CD14-positive monocyte (primary cell): ENCODE results near the gene SPATA25. TPM values are rescaled to one million over a fixed set of nuclear protein-coding genes. Genes with fewer than 3 reads are reported as not detected.
A peak's percentile ranks its signal among the peaks of the same experiment; 100 is the strongest.

Experiments
- DNase-seq, 3 donors: peaks; one replicate each; pipeline ENCODE4 v3.0.0-alpha.2; 2011 to 2022
- H2AFZ ChIP-seq: 2 replicates; pipeline ENCODE4 v1.6.0; 2012; ENCODE audit warnings: mild to moderate bottlenecking, low read depth, low read length, inconsistent platforms; ENCODE audit not compliant: insufficient read depth, poor library complexity, severe bottlenecking
- H3K27ac ChIP-seq, 2 donors: 1 replicate in 1 of 2; 2 replicates in 1 of 2; pipeline ENCODE4 v1.5.1; 2012 to 2013; ENCODE audit warnings: low read length in 2 of 2, control low read depth in 1 of 2, inconsistent platforms in 1 of 2, low read depth in 1 of 2, mild to moderate bottlenecking in 1 of 2
- H3K27me3 ChIP-seq, 2 donors: one replicate each; pipeline versions ENCODE4 v1.6.0 to v1.6.1; 2011 to 2013; ENCODE audit warnings: low read length in 2 of 2; ENCODE audit not compliant: control insufficient read depth in 2 of 2, insufficient read depth in 2 of 2
- H3K36me3 ChIP-seq, 2 donors: replicated peaks in 1 of 2; 1 replicate in 1 of 2; 2 replicates in 1 of 2; pipeline versions ENCODE4 v1.5.1 to v1.6.1; 2012 to 2013; ENCODE audit warnings: low read length in 2 of 2, control low read depth in 1 of 2, inconsistent platforms in 1 of 2, mild to moderate bottlenecking in 1 of 2; ENCODE audit not compliant: insufficient read depth in 2 of 2, control insufficient read depth in 1 of 2
- H3K4me1 ChIP-seq, 2 donors: 1 replicate in 1 of 2; 2 replicates in 1 of 2; pipeline versions ENCODE4 v1.5.1 to v1.6.1; 2012 to 2013; ENCODE audit warnings: low read length in 2 of 2, control low read depth in 1 of 2, inconsistent platforms in 1 of 2, mild to moderate bottlenecking in 1 of 2, moderate library complexity in 1 of 2; ENCODE audit not compliant: insufficient read depth in 2 of 2, control insufficient read depth in 1 of 2
- H3K4me2 ChIP-seq: replicated peaks from 2 replicates; pipeline ENCODE3; 2012; ENCODE audit warnings: low read length, moderate library complexity, mild to moderate bottlenecking; ENCODE audit not compliant: poor library complexity, severe bottlenecking; ENCODE audit errors: extremely low read depth
- H3K4me3 ChIP-seq, 3 experiments: fragments of 200-600 bp in 1 of 3; sonication (generic) in 1 of 3; replicated peaks in 1 of 3; 1 replicate in 2 of 3; 2 replicates in 1 of 3; pipeline ENCODE4 v1.5.1; 2011 to 2013; ENCODE audit warnings: low read length in 3 of 3, mild to moderate bottlenecking in 3 of 3, control low read depth in 2 of 3, low read depth in 2 of 3, inconsistent platforms in 1 of 3, moderate library complexity in 1 of 3
- H3K79me2 ChIP-seq: 2 replicates; pipeline ENCODE4 v1.6.0; 2012; ENCODE audit warnings: mild to moderate bottlenecking, control low read depth, inconsistent platforms, low read length, moderate library complexity; ENCODE audit not compliant: insufficient read depth
- H3K9ac ChIP-seq: 2 replicates; pipeline ENCODE4 v1.6.0; 2017; ENCODE audit warnings: low read length, mild to moderate bottlenecking; ENCODE audit not compliant: insufficient read depth, poor library complexity, severe bottlenecking
- H3K9me3 ChIP-seq, 2 donors: replicated peaks in 1 of 2; 1 replicate in 1 of 2; 2 replicates in 1 of 2; pipeline versions ENCODE4 v1.5.1 to v1.6.1; 2012 to 2013; ENCODE audit warnings: low read length in 2 of 2, control low read depth in 1 of 2; ENCODE audit not compliant: control insufficient read depth in 1 of 2, insufficient read depth in 1 of 2
- H4K20me1 ChIP-seq: 2 replicates; pipeline ENCODE4 v1.6.0; 2012; ENCODE audit warnings: mild to moderate bottlenecking, low read length, control low read depth, moderate library complexity; ENCODE audit not compliant: insufficient read depth
- H3K27ac Mint-ChIP-seq, 7 donors: one replicate each; pipeline ENCODE4 v1.8.0; 2020; ENCODE audit warnings: mild to moderate bottlenecking in 7 of 7, mixed read lengths in 7 of 7, moderate library complexity in 6 of 7, inconsistent platforms in 2 of 7
- H3K27me3 Mint-ChIP-seq, 3 donors: one replicate each; pipeline ENCODE4 v1.8.0; 2021 to 2022; ENCODE audit warnings: low read depth in 3 of 3, mild to moderate bottlenecking in 3 of 3, mixed read lengths in 3 of 3, moderate library complexity in 3 of 3, inconsistent platforms in 1 of 3
- H3K36me3 Mint-ChIP-seq, 2 donors: one replicate each; pipeline ENCODE4 v1.8.0; 2020; ENCODE audit warnings: mixed read lengths in 2 of 2, inconsistent platforms in 1 of 2, mild to moderate bottlenecking in 1 of 2
- H3K4me1 Mint-ChIP-seq: one replicate; pipeline ENCODE4 v1.8.0; 2020; ENCODE audit warnings: mild to moderate bottlenecking, mixed read lengths
- H3K4me3 Mint-ChIP-seq, 2 donors: one replicate each; pipeline ENCODE4 v1.8.0; 2020; ENCODE audit warnings: mild to moderate bottlenecking in 2 of 2, mixed read lengths in 2 of 2, moderate library complexity in 1 of 2
- H3K9me3 Mint-ChIP-seq, 7 donors: one replicate each; pipeline ENCODE4 v1.8.0; 2020 to 2022; ENCODE audit warnings: mixed read lengths in 7 of 7, mild to moderate bottlenecking in 6 of 7, moderate library complexity in 6 of 7, inconsistent platforms in 2 of 7
- WGBS: methylation state at CpG from one replicate; pipeline ENCODE4 v1.1.5; 2013; ENCODE audit warnings: missing lambda C conversion rate; ENCODE audit not compliant: insufficient coverage; 5-methylcytosine and 5-hydroxymethylcytosine counted together
- intact Hi-C, 2 donors: fragments of 100-400 bp; cut with micrococcal nuclease; formaldehyde crosslinking; loops; one replicate each; pipeline versions ENCODE4 v1.15.0 to v1.15.1; 2023
- polyA plus RNA-seq, 3 donors: library from polyadenylated mRNA; depleted of rRNA in 1 of 3; unstranded in 2 of 3; stranded (reverse) in 1 of 3; fragments of 300-500 nt in 2 of 3; fragments of >200 nt in 1 of 3; fragmentation: Illumina TruSeq in 2 of 3; gene quantifications; 1 replicate in 2 of 3; 2 replicates in 1 of 3; pipeline ENCODE4 v1.2.3, GENCODE V29; 2012 to 2021
- TF ChIP-seq, protein P1 (sequence below): fragments of 200-600 bp; IDR thresholded peaks from one replicate; pipeline ENCODE4 v1.8.0; 2022; ENCODE audit warnings: antibody characterized with exemption, mild to moderate bottlenecking

SPATA25 gene
- polyA plus RNA-seq, 3 donors = 0.76 TPM; not detected in 2

DNA sequence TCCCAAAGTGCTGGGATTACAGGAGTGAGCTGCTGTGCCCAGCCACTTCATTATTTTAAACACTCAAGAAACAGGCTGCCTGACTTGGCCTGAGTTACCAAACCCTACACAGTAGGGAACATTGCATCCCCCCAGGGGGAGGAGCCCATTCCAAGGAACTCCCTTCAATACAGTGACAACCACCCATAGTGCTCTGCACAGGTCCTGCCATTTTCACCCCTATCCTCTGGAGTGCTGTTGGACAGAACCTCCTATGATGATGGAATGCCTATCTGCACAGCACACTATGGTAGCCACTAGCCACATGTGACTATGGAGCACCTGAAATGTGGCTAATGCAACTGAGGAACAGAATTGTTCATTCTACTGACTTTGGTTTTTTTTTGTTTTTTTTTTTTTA, 42.0 kb downstream of the SPATA25 start:
- H3K36me3 Mint-ChIP-seq = peaks cover 60 to 93% of the 10 kb centered on the region in 2 donors

DNA sequence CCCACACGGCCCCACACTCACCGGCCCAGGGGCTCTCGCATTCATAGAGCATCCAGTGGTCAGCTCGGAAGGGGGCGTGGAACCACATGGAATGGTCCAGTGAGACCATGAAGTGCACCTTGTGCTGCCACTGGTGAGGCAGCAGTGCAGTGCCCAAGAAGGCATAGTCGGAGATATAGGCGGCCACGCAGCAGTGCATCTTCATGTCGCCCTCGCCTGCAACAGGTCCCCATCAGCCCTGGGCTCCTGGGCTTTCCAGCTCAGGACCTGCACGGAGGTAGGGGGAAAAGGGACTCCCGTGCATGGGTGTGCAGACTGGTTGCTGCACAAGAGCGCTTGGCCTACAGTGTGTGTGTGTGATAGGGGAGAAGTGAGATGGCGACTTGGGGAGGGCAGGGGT, 43.9 kb downstream of the SPATA25 start:
- Histone ChIP-seq H3K9me3 (no peaks in the 10 kb centered on the region), H3K79me2 (peaks cover 1% of the 10 kb centered on the region), H3K4me1 (peaks cover 12 to 14% of the 10 kb centered on the region in 2 donors), H3K36me3 (peaks cover 71 to 88% of the 10 kb centered on the region in 2 donors), H4K20me1 (peaks cover 31% of the 10 kb centered on the region), H3K4me3 (no peak overlapping the region), H3K4me2 (no peak overlapping the region), H3K27me3 (no peaks in the 10 kb centered on the region), H3K9ac (no peak overlapping the region), H3K27ac (no peak overlapping the region), H2AFZ (no peak overlapping the region)
- peaks cover 59 to 95% of the 10 kb centered on the region in 2 donors for H3K36me3 Mint-ChIP-seq
- TF ChIP-seq, protein P1, sequence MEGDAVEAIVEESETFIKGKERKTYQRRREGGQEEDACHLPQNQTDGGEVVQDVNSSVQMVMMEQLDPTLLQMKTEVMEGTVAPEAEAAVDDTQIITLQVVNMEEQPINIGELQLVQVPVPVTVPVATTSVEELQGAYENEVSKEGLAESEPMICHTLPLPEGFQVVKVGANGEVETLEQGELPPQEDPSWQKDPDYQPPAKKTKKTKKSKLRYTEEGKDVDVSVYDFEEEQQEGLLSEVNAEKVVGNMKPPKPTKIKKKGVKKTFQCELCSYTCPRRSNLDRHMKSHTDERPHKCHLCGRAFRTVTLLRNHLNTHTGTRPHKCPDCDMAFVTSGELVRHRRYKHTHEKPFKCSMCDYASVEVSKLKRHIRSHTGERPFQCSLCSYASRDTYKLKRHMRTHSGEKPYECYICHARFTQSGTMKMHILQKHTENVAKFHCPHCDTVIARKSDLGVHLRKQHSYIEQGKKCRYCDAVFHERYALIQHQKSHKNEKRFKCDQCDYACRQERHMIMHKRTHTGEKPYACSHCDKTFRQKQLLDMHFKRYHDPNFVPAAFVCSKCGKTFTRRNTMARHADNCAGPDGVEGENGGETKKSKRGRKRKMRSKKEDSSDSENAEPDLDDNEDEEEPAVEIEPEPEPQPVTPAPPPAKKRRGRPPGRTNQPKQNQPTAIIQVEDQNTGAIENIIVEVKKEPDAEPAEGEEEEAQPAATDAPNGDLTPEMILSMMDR = no peak
- peaks cover 17% of the 10 kb centered on the region for H3K4me1 Mint-ChIP-seq
- H3K4me3 Mint-ChIP-seq = no peak overlapping the region
- no peaks in the 10 kb centered on the region for H3K27me3 Mint-ChIP-seq
- 97% methylated on average over 11 of the region's 14 CpGs for WGBS
- peak overlapping the region in 3 of 7 donors; percentile 27 to 75 (median 42) for H3K27ac Mint-ChIP-seq
- DNase-seq = no peak
- intact Hi-C loops = no loop called here
- no peaks in the 10 kb centered on the region for H3K9me3 Mint-ChIP-seq

More for the DNA sequence above, 42.0 kb downstream of the SPATA25 start:
- H2AFZ ChIP-seq = no peak overlapping the region
- H3K4me3 Mint-ChIP-seq = no peak overlapping the region
- peaks cover 12 to 14% of the 10 kb centered on the region in 2 donors for H3K4me1 ChIP-seq
- no peak overlapping the region for H3K27ac Mint-ChIP-seq
- H3K9ac ChIP-seq = no peak overlapping the region
- H3K27me3 Mint-ChIP-seq = no peaks in the 10 kb centered on the region
- TF ChIP-seq, protein P1 = no peak
- no peak overlapping the region for H3K27ac ChIP-seq
- DNase-seq = no peak
- peaks cover 8% of the 10 kb centered on the region for H3K79me2 ChIP-seq
- no peaks in the 10 kb centered on the region for H3K9me3 ChIP-seq
- H3K27me3 ChIP-seq = no peaks in the 10 kb centered on the region
- H3K4me1 Mint-ChIP-seq = peaks cover 15% of the 10 kb centered on the region
- H3K36me3 ChIP-seq = peaks cover 72 to 94% of the 10 kb centered on the region in 2 donors
- intact Hi-C loops = no loop called here
- no peak overlapping the region for H3K4me2 ChIP-seq
- H4K20me1 ChIP-seq = peaks cover 38% of the 10 kb centered on the region
- H3K4me3 ChIP-seq = no peak overlapping the region
- no peaks in the 10 kb centered on the region for H3K9me3 Mint-ChIP-seq
